GM23338 (cell line): Measurements from ENCODE around the gene SLCO3A1.
A peak's percentile ranks its signal among the peaks of the same experiment; 100 is the strongest.

Source experiments
- CTCF ChIP-seq, 2 experiments: fragments of 200-600 bp in 1 of 2; sonication (generic) in 1 of 2; conservative IDR thresholded peaks; 2 replicates each; pipeline versions ENCODE4 v1.5.1 to v1.6.1; 2016 to 2017; ENCODE audit warnings: antibody characterized with exemption in 2 of 2, low read depth in 2 of 2, mild to moderate bottlenecking in 2 of 2, moderate library complexity in 1 of 2
- EZH2 ChIP-seq: fragments of 200-600 bp; sonication (generic); IDR thresholded peaks from one replicate; pipeline ENCODE4 v1.8.0; 2017; ENCODE audit warnings: antibody characterized with exemption, mild to moderate bottlenecking, low read depth; ENCODE audit not compliant: unreplicated experiment
- EZH2phosphoT487 ChIP-seq: fragments of 200-600 bp; sonication (generic); IDR thresholded peaks from one replicate; pipeline ENCODE4 v1.8.1; 2018; ENCODE audit warnings: antibody characterized with exemption; ENCODE audit not compliant: unreplicated experiment
- JUNB ChIP-seq: IDR thresholded peaks from one replicate; pipeline ENCODE4 v1.6.1; 2016; ENCODE audit warnings: antibody characterized with exemption; ENCODE audit not compliant: unreplicated experiment
- NANOG ChIP-seq: IDR thresholded peaks from 2 replicates; pipeline ENCODE4 v1.6.1; 2016; ENCODE audit warnings: antibody characterized with exemption, borderline replicate concordance
- POLR2AphosphoS5 ChIP-seq: IDR thresholded peaks from 2 replicates; pipeline ENCODE4 v1.6.1; 2016; ENCODE audit warnings: antibody characterized with exemption, low read depth
- REST ChIP-seq: IDR thresholded peaks from one replicate; pipeline ENCODE4 v1.6.1; 2018; ENCODE audit warnings: antibody characterized with exemption; ENCODE audit not compliant: unreplicated experiment
- ZNF331 ChIP-seq: fragments of 250-450 bp; sonication (Bioruptor Pico); IDR thresholded peaks from 2 replicates; pipeline ENCODE4 v1.5.0; 2020; ENCODE audit warnings: low read depth, mild to moderate bottlenecking, moderate library complexity

GRCh38 chr15:91885714-91886270 is 32.3 kb downstream of the SLCO3A1 start:
- TF ChIP-seq CTCF (conservative IDR thresholded peaks at IDR 0.05; ENCODE audit: low read depth in 2 of 2) (peak; percentile 17 to 50; a peak in 3 of 4 replicates), REST (no peak), EZH2 (no peak), EZH2phosphoT487 (no peak), JUNB (no peak), POLR2AphosphoS5 (no peak), NANOG (no peak), ZNF331 (CRISPR knock-in tag) (no peak)
